Measurements from ENCODE around the gene TLR3.

The TLR3 gene

GRCh38 chr4:186132577-186133242, 63.8 kb downstream of the TLR3 start:
- H3K27ac ChIP-seq: no peak overlapping the region

DNA sequence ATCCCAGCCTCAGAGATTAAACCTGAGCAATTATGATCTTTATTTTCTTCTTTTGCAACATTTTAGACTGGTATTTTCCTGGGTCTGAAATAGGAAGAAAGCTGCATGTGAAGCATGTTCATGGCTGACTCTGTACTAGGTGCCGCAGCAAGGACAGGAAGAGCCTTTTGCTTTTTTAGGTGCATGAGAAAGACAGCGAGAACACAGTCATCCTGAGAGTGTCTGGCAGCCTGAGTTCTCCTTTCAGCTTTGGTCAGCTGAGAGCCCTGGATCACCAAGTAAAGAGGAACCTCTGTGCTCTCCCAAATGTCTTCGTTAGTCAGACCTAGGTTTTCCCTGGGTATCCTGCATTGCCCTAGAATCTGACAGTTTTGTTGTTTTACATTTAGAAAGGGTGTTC, 65.3 kb downstream of the TLR3 start:
- TF ChIP-seq, protein P1, sequence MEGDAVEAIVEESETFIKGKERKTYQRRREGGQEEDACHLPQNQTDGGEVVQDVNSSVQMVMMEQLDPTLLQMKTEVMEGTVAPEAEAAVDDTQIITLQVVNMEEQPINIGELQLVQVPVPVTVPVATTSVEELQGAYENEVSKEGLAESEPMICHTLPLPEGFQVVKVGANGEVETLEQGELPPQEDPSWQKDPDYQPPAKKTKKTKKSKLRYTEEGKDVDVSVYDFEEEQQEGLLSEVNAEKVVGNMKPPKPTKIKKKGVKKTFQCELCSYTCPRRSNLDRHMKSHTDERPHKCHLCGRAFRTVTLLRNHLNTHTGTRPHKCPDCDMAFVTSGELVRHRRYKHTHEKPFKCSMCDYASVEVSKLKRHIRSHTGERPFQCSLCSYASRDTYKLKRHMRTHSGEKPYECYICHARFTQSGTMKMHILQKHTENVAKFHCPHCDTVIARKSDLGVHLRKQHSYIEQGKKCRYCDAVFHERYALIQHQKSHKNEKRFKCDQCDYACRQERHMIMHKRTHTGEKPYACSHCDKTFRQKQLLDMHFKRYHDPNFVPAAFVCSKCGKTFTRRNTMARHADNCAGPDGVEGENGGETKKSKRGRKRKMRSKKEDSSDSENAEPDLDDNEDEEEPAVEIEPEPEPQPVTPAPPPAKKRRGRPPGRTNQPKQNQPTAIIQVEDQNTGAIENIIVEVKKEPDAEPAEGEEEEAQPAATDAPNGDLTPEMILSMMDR (conservative IDR thresholded peaks at IDR 0.05): no peak
- no peak overlapping the region for H3K27ac ChIP-seq

More at GRCh38 chr4:186132577-186133242, 63.8 kb downstream of the TLR3 start:
- TF ChIP-seq, protein P1 (conservative IDR thresholded peaks at IDR 0.05): peak; percentile 67

- TF ChIP-seq, protein P1 (conservative IDR thresholded peaks at IDR 0.05): no peak
- no peak overlapping the region for H3K27ac ChIP-seq
These were observed 65.9 kb downstream of the TLR3 start for GRCh38 chr4:186134861-186135260.

DNA sequence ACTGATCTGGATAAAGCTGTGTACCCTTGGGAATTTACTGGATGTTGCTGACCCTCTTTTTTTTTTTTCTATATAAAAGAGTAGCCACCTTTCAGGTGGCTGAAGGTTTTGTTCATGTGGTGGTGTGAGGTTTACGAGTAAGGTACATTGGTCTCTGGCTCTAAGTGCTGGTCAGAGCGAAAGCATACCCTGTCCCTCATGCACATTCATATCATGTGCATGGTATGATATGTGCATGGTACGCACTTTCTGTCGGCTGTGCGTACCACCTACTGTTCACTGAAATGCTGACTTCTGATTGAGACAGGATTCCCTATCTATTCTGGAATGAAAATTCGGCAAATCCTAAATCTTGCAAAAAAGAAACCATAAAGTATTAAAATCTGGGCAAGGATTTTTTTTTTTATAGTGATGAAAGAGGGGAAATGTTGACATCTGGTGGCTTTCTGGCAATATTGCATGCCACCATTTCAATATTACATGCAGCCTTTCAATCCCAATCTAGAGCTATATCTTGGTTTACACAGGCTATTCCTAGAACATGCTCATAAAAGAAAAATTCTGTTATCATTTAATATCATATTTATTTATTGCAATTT, 68.3 kb downstream of the TLR3 start:
- TF ChIP-seq, protein P1 (conservative IDR thresholded peaks at IDR 0.05): peak; percentile 91

More for the DNA sequence above, 68.3 kb downstream of the TLR3 start:
- H3K27ac ChIP-seq: peak overlapping the region; percentile 44; the same call in 1 of the 2 replicates
